Naive thymus-derived CD4-positive, alpha-beta T cell (primary cell): Measurements from ENCODE around the gene THBS3. TPM values are rescaled to one million over a fixed set of nuclear protein-coding genes. Genes with fewer than 3 reads are reported as not detected.
"Not testable (repeated sequence)": the region's sequence is repeated elsewhere in the genome, so short reads cannot be mapped to it uniquely, and the experiment has no call there.

Experiments
- ATAC-seq: fragments of 150-1000 bp; cut with Tn5 transposase; 2 replicates; pipeline ENCODE4 v1.10.0; 2021; ENCODE audit warnings: mild to moderate bottlenecking, moderate library complexity
- CTCF ChIA-PET: fragments of 350-600 bp; sonication (Branson Sonifier 250); formaldehyde crosslinking; loops from one replicate; lab custom pipeline; 2021; ENCODE audit warnings: antibody characterized with exemption; lab: Charles Lee
- POLR2A ChIA-PET: fragments of 350-600 bp; sonication (Branson Sonifier 250); formaldehyde crosslinking; loops from one replicate; lab custom pipeline; 2021; ENCODE audit warnings: antibody characterized with exemption, inconsistent platforms; lab: Charles Lee
- DNase-seq, 9 donors: peaks; one replicate each; pipeline versions ENCODE4 v3.0.0 to v3.0.0-alpha.2; 2020 to 2022; ENCODE audit warnings: mixed read lengths in 1 of 9
- H3K27ac ChIP-seq: one replicate; pipeline ENCODE4 v1.7.0; 2013; ENCODE audit warnings: mild to moderate bottlenecking, low read depth, low read length, moderate library complexity
- H3K27me3 ChIP-seq, 2 donors: one replicate each; pipeline ENCODE4 v1.7.0; 2013; ENCODE audit warnings: low read length in 2 of 2, mild to moderate bottlenecking in 2 of 2, moderate library complexity in 2 of 2; ENCODE audit not compliant: control insufficient read depth in 2 of 2, insufficient read depth in 2 of 2
- H3K36me3 ChIP-seq, 3 experiments: 1 replicate in 2 of 3; 2 replicates in 1 of 3; pipeline ENCODE4 v1.7.0; 2013; ENCODE audit warnings: low read length in 3 of 3, mild to moderate bottlenecking in 3 of 3, moderate library complexity in 1 of 3; ENCODE audit not compliant: insufficient read depth in 3 of 3, control insufficient read depth in 2 of 3
- H3K4me1 ChIP-seq, 2 donors: one replicate each; pipeline ENCODE4 v1.7.0; 2013; ENCODE audit warnings: low read length in 2 of 2, mild to moderate bottlenecking in 2 of 2, moderate library complexity in 1 of 2; ENCODE audit not compliant: control insufficient read depth in 2 of 2, insufficient read depth in 2 of 2
- H3K4me3 ChIP-seq: 2 replicates; pipeline ENCODE4 v1.7.0; 2013; ENCODE audit warnings: mild to moderate bottlenecking, low read length
- H3K9me3 ChIP-seq, 3 experiments: 1 replicate in 2 of 3; 2 replicates in 1 of 3; pipeline ENCODE4 v1.7.0; 2013; ENCODE audit warnings: low read length in 3 of 3; ENCODE audit not compliant: control insufficient read depth in 2 of 3
- H3K27ac Mint-ChIP-seq, 9 donors: one replicate each; pipeline ENCODE4 v1.8.0; 2020 to 2022; ENCODE audit warnings: mixed read lengths in 9 of 9, mild to moderate bottlenecking in 8 of 9, moderate library complexity in 5 of 9, inconsistent platforms in 2 of 9
- H3K27me3 Mint-ChIP-seq, 5 donors: one replicate each; pipeline ENCODE4 v1.8.0; 2021 to 2022; ENCODE audit warnings: mixed read lengths in 5 of 5, mild to moderate bottlenecking in 1 of 5
- H3K36me3 Mint-ChIP-seq, 5 donors: one replicate each; pipeline ENCODE4 v1.8.0; 2020 to 2022; ENCODE audit warnings: mixed read lengths in 5 of 5, mild to moderate bottlenecking in 3 of 5, inconsistent platforms in 1 of 5
- H3K4me1 Mint-ChIP-seq, 7 donors: one replicate each; pipeline ENCODE4 v1.8.0; 2020 to 2022; ENCODE audit warnings: mixed read lengths in 7 of 7, mild to moderate bottlenecking in 3 of 7, inconsistent platforms in 1 of 7
- H3K4me3 Mint-ChIP-seq, 10 donors: one replicate each; pipeline ENCODE4 v1.8.0; 2020 to 2022; ENCODE audit warnings: mild to moderate bottlenecking in 10 of 10, mixed read lengths in 10 of 10, moderate library complexity in 6 of 10, inconsistent platforms in 2 of 10
- H3K9me3 Mint-ChIP-seq, 11 donors: one replicate each; pipeline ENCODE4 v1.8.0; 2020 to 2022; ENCODE audit warnings: mixed read lengths in 11 of 11, mild to moderate bottlenecking in 4 of 11, inconsistent platforms in 1 of 11, moderate library complexity in 1 of 11
- intact Hi-C, 2 donors: fragments of 100-400 bp; cut with micrococcal nuclease; formaldehyde crosslinking; loops; one replicate each; pipeline ENCODE4 v1.15.1; 2023
- polyA plus RNA-seq, 2 donors: library from polyadenylated mRNA; unstranded; fragments of 300-500 nt; fragmentation: Illumina TruSeq; gene quantifications; one replicate each; pipeline ENCODE4 v1.2.3, GENCODE V29; 2021
- total RNA-seq, 6 experiments: library from RNA in 5 of 6; stranded (reverse) in 5 of 6; gene quantifications; 1 replicate in 5 of 6; 2 replicates in 1 of 6; pipeline ENCODE4 v1.2.3 and lab custom pipeline; 2021 to 2026

The THBS3 gene
- total and polyA plus RNA-seq, 7 experiments from 2014 or later, result 0.87 to 35.9 (median 26.8) TPM

DNA sequence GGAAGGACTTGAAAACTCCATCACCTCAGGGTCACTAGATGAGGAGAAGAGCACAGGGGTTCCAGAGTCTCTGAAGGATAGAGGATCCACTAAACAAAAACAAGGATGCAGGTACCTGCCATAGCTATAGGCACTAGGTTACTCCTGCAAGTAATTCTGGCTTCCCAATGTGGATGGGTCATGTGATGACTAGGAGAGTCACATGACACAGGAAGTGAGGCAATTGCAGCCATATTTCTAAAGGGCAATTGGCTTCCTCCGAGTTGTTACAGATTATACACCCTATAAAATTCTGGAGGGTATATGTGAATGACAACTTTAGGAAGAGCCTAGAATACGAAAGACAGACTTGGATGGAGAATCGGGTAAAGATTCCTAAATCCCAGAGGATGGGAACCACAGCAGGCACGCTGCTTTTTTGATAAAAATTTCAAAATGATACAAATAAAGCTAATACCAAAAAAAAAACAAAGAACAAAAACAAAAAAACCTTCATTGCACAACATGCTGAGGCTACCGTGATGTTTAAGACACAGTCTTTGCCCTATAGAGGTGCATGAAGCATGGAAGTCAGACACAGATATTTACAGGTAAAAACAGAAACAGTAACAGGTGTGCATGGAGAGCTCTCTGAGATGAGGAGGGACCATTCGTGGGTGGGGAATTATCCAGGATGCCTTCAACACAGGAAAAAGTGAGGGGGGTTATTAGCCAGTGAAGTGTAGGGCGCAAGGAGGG is 11.3 kb upstream of the THBS3 start:
- no peaks in the 10 kb centered on the region for H3K4me1 ChIP-seq
- ATAC-seq, result no peak
- no peaks in the 10 kb centered on the region for H3K27me3 ChIP-seq
- Mint-ChIP-seq H3K4me3 (peak overlapping the region in 2 of 10 donors; percentile 21 to 51), H3K27me3 (no peaks in the 10 kb centered on the region), H3K4me1 (peaks cover 7 to 32% (median 14%) of the 10 kb centered on the region in 7 donors), H3K36me3 (peaks cover 0 to 8% (median 0%) of the 10 kb centered on the region in 5 donors), H3K27ac (peak overlapping the region in 6 of 9 donors; percentile 5 to 78 (median 42)), H3K9me3 (peaks cover 0 to 5% (median 0%) of the 10 kb centered on the region in 11 donors)
- peak in 1 of 9 donors; percentile 20 for DNase-seq
- no peak overlapping the region for H3K4me3 ChIP-seq
- CTCF ChIA-PET, result interaction anchor here (0.6 to 1.9 kb wide), 3 partner anchors 12 to 208 kb away, joined by 3 to 4 read pairs (median 3); partner anchors contain the start of gene THBS3
- intact Hi-C loops, result loop anchor here in 1 of 2 donors (1.0 kb wide), 2 partner anchors 10 to 22 kb away; a partner anchor contains a TSS
- POLR2A ChIA-PET, result interaction anchor here (0.6 to 2.1 kb wide), 6 partner anchors 8 to 58 kb away, joined by 3 to 8 read pairs (median 3); partner anchors contain the start of genes KRTCAP2, MTX1 and TRIM46
- H3K9me3 ChIP-seq, result no peaks in the 10 kb centered on the region
- H3K27ac ChIP-seq, result no peak overlapping the region
- H3K36me3 ChIP-seq, result no peaks in the 10 kb centered on the region

DNA sequence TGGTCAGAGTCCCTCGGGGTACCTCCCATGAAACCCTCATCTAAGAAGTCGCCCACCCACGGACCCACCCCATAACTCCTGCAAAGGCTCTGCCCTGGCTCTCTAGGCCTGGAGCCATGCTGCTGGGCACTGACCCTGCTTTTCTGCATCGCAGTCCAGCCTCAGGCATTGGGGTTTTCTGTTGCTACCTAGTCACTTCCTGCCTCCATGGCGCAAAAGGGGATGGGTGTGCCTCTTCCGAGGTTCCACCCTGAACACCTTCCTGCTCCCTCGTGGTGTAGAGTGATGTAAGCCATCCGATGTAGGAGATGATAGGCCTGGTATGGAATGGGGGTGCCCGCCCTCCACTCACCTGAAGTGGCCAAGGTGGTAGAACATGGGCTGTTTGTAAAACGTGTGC is 7.0 kb upstream of the THBS3 start:
- H3K27ac Mint-ChIP-seq, result peak overlapping the region in 3 of 9 donors; percentile 20 to 85 (median 29)
- H3K4me1 Mint-ChIP-seq, result peaks cover 9 to 30% (median 13%) of the 10 kb centered on the region in 7 donors
- H3K9me3 ChIP-seq, H3K9me3 Mint-ChIP-seq, H3K27me3 ChIP-seq, CTCF ChIA-PET, DNase-seq, H3K4me3 ChIP-seq, POLR2A ChIA-PET, H3K27ac ChIP-seq, H3K4me1 ChIP-seq, H3K27me3 Mint-ChIP-seq, intact Hi-C loops: not testable (repeated sequence)
- peak overlapping the region in 1 of 10 donors; percentile 48 for H3K4me3 Mint-ChIP-seq
- peaks cover 0 to 11% (median 0%) of the 10 kb centered on the region in 5 donors for H3K36me3 Mint-ChIP-seq
- ATAC-seq, result peak; percentile 33
- peaks cover 0 to 12% (median 0%) of the 10 kb centered on the region in 3 experiments for H3K36me3 ChIP-seq

DNA sequence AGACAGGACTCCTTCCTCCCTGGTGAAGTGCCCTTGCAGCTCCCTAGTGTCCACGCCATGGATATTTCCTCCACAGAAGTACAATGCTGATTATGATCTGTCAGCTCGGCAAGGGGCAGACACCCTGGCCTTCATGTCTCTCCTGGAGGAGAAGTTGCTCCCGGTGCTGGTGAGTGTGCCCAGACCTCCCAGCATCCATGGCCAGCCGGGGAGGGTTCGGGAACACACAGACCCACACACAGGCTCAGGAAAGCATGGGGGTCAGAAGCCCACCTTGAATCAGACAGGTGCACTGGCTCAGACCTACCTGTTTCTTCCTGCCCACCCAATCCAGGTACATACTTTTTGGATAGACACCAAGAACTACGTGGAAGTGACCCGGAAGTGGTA is 4.3 kb upstream of the THBS3 start:
- H3K27ac ChIP-seq, H3K36me3 Mint-ChIP-seq, H3K27me3 Mint-ChIP-seq, H3K9me3 ChIP-seq, ATAC-seq, POLR2A ChIA-PET, intact Hi-C loops, H3K27ac Mint-ChIP-seq, H3K27me3 ChIP-seq, H3K9me3 Mint-ChIP-seq, H3K4me3 Mint-ChIP-seq, DNase-seq, CTCF ChIA-PET, H3K4me3 ChIP-seq: not testable (repeated sequence)
- peaks cover 16 to 31% (median 22%) of the 10 kb centered on the region in 7 donors for H3K4me1 Mint-ChIP-seq
- H3K36me3 ChIP-seq, result peaks cover 0 to 19% (median 0%) of the 10 kb centered on the region in 3 experiments
- peaks cover 18 to 19% of the 10 kb centered on the region in 2 donors for H3K4me1 ChIP-seq

GRCh38 chr1:155211381-155212050 is 3.8 kb upstream of the THBS3 start:
- Histone ChIP-seq H3K36me3 (peaks cover 0 to 19% (median 0%) of the 10 kb centered on the region in 3 experiments), H3K4me1 (peaks cover 20 to 21% of the 10 kb centered on the region in 2 donors)
- H3K36me3 Mint-ChIP-seq, CTCF ChIA-PET, H3K9me3 ChIP-seq, intact Hi-C loops, ATAC-seq, H3K27me3 Mint-ChIP-seq, H3K27me3 ChIP-seq, H3K27ac ChIP-seq, H3K4me3 ChIP-seq, H3K4me3 Mint-ChIP-seq, H3K9me3 Mint-ChIP-seq, DNase-seq: not testable (repeated sequence)
- H3K4me1 Mint-ChIP-seq, result peaks cover 19 to 36% (median 26%) of the 10 kb centered on the region in 7 donors
- peak overlapping the region in 1 of 9 donors; percentile 39 for H3K27ac Mint-ChIP-seq
- POLR2A ChIA-PET, result interaction anchor here (0.7 to 1.0 kb wide), 2 partner anchors 12 to 50 kb away, joined by 3 read pairs; no protein-coding TSS in a partner anchor

DNA sequence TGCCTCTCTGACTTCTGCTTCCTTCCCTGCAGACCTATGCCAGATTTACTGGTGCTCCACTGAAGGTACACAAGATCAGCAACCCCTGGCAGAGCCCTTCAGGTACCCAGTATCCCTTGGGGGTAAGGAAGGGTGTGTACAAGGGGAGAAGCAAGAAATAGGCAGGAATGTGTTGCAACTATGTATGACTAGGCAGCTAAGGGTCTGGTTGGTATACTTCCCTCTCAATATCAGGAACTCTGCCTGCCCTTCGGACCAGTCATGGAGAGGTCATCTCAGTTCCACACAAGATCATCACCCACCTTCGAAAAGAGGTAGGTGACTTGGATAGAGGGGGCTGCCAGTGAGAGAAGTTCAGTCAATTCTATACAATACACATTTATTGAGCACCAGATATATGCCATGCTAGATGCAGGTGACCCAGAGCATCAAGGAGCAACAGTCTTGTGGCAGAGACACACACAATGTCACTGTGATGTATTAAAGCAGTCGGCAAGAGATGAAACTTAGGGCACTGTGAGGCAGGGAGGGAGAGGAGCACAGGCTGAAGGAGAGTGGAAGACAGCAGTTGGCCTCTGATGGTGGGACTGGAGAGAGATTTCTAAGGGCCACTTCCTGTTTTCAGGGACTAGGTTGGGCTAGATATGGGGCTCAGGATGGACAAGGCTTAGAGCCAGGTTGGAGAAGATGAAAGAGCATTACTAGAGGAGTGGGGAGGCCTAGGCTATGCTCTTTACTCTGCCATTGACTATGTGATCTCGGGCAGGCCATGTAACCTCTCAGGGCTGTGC is 2.8 kb upstream of the THBS3 start:
- no peak for DNase-seq
- H3K27ac ChIP-seq, result no peak overlapping the region
- CTCF ChIA-PET, result interaction anchor here (7.4 kb wide), 1 partner anchor 15 kb away, joined by 86 read pairs; no protein-coding TSS in a partner anchor

More for the DNA sequence above, 2.8 kb upstream of the THBS3 start:
- intact Hi-C loops, result no loop called here
- peaks cover 19 to 36% (median 26%) of the 10 kb centered on the region in 7 donors for H3K4me1 Mint-ChIP-seq
- no peak overlapping the region for H3K4me3 ChIP-seq
- POLR2A ChIA-PET, result interaction anchor here (1.0 to 5.3 kb wide), 4 partner anchors 8 to 16 kb away, joined by 3 to 63 read pairs (median 8); no protein-coding TSS in a partner anchor
- H3K36me3 Mint-ChIP-seq, result peaks cover 0 to 7% (median 0%) of the 10 kb centered on the region in 5 donors
- H3K36me3 ChIP-seq, result peaks cover 0 to 19% (median 0%) of the 10 kb centered on the region in 3 experiments
- peak overlapping the region in 6 of 9 donors; percentile 5 to 97 (median 44) for H3K27ac Mint-ChIP-seq
- peaks cover 0 to 1% (median 0%) of the 10 kb centered on the region in 11 donors for H3K9me3 Mint-ChIP-seq
- no peaks in the 10 kb centered on the region for H3K27me3 ChIP-seq
- H3K9me3 ChIP-seq, result no peaks in the 10 kb centered on the region
- ATAC-seq, result no peak
- H3K4me1 ChIP-seq, result peaks cover 20 to 21% of the 10 kb centered on the region in 2 donors
- no peaks in the 10 kb centered on the region for H3K27me3 Mint-ChIP-seq
- H3K4me3 Mint-ChIP-seq, result peak overlapping the region in 9 of 10 donors; percentile 8 to 90 (median 50)
